K562 (cell line): ENCODE results near the gene FRAT1. TPM values are rescaled to one million over a fixed set of nuclear protein-coding genes. Genes with fewer than 3 reads are reported as not detected.

Experiments used
- CBFA2T2 ChIP-seq: fragments of 450-650 bp; conservative IDR thresholded peaks from 2 replicates; pipeline ENCODE4 v1.6.1; 2017; ENCODE audit warnings: mild to moderate bottlenecking
- CBX1 ChIP-seq: sonication (generic); IDR thresholded peaks from 2 replicates; pipeline ENCODE4 v1.6.1; 2016; ENCODE audit warnings: antibody characterized with exemption, low read depth, mild to moderate bottlenecking
- COPS2 ChIP-seq: fragments of 450-650 bp; conservative IDR thresholded peaks from 2 replicates; pipeline ENCODE4 v1.6.1; 2016; ENCODE audit warnings: mild to moderate bottlenecking, moderate library complexity
- DNMT1 ChIP-seq: fragments of 450-650 bp; IDR thresholded peaks from 2 replicates; pipeline ENCODE4 v1.6.1; 2016; ENCODE audit warnings: antibody characterized with exemption, mild to moderate bottlenecking
- DPF2 ChIP-seq: fragments of 450-650 bp; IDR thresholded peaks from 2 replicates; pipeline ENCODE4 v1.6.1; 2016
- FOXJ3 ChIP-seq: sonication (generic); formaldehyde crosslinking; IDR thresholded peaks from 2 replicates; pipeline ENCODE4 v1.4.0; 2020; ENCODE audit warnings: mild to moderate bottlenecking, missing genetic modification reagents
- FOXK1 ChIP-seq: sonication (generic); formaldehyde crosslinking; IDR thresholded peaks from 2 replicates; pipeline ENCODE4 v1.8.0; 2022; ENCODE audit warnings: missing genetic modification reagents, mild to moderate bottlenecking, borderline replicate concordance
- GTF3C2 ChIP-seq: IDR thresholded peaks from 3 replicates; pipeline ENCODE4 v1.6.1; 2011; ENCODE audit warnings: borderline replicate concordance, mild to moderate bottlenecking, moderate library complexity; ENCODE audit not compliant: insufficient read length; ENCODE audit errors: extremely low read depth
- MCM7 ChIP-seq, 2 experiments: fragments of 450-650 bp; IDR thresholded peaks; 2 replicates each; pipeline ENCODE4 v1.6.1; 2016 to 2018
- MYC ChIP-seq, 2 experiments: fragments of 250-450 bp in 1 of 2; sonication (Bioruptor Pico) in 1 of 2; IDR thresholded peaks; 2 replicates each; pipeline versions ENCODE4 v1.5.1 to v1.6.1; 2012 to 2021; ENCODE audit warnings: low read depth in 2 of 2, borderline replicate concordance in 1 of 2, improper control_type of control experiment in 1 of 2, low read length in 1 of 2, mild to moderate bottlenecking in 1 of 2, moderate library complexity in 1 of 2
- NCOA2 ChIP-seq, 2 experiments: fragments of 450-650 bp; IDR thresholded peaks; 2 replicates each; pipeline ENCODE4 v1.6.1; 2018; ENCODE audit warnings: mild to moderate bottlenecking in 2 of 2, moderate library complexity in 1 of 2; ENCODE audit not compliant: partially characterized antibody in 2 of 2
- NR2C2 ChIP-seq, 2 experiments: fragments of 200-800 bp in 1 of 2; sonication (Bioruptor generic) in 1 of 2; sonication (generic) in 1 of 2; formaldehyde crosslinking in 1 of 2; IDR thresholded peaks; 2 replicates each; pipeline versions ENCODE4 v1.6.1 to v1.8.0; 2016 to 2022; ENCODE audit warnings: mild to moderate bottlenecking in 1 of 2, missing compliant biosample characterization in 1 of 2, missing genetic modification characterization in 1 of 2, missing genetic modification reagents in 1 of 2
- PML ChIP-seq: IDR thresholded peaks from 2 replicates; pipeline ENCODE4 v1.6.1; 2012; ENCODE audit warnings: low read length, inconsistent platforms
- POLR2H ChIP-seq: IDR thresholded peaks from 2 replicates; pipeline ENCODE4 v1.6.1; 2016; ENCODE audit warnings: missing genetic modification characterization, low read depth, mild to moderate bottlenecking, control low read depth, missing compliant biosample characterization, moderate library complexity
- PPARD ChIP-seq: fragments of 250-450 bp; sonication (Bioruptor Pico); IDR thresholded peaks from 2 replicates; pipeline ENCODE4 v1.8.0; 2022; ENCODE audit warnings: inconsistent platforms, mild to moderate bottlenecking, moderate library complexity
- PRDM10 ChIP-seq: fragments of 450-650 bp; IDR thresholded peaks from 2 replicates; pipeline ENCODE4 v1.6.1; 2018; ENCODE audit not compliant: partially characterized antibody
- SOX6 ChIP-seq: fragments of 450-650 bp; IDR thresholded peaks from 2 replicates; pipeline ENCODE4 v1.6.1; 2014; ENCODE audit warnings: mild to moderate bottlenecking
- TCF3 ChIP-seq: sonication (generic); formaldehyde crosslinking; IDR thresholded peaks from 2 replicates; pipeline ENCODE4 v1.4.0; 2020; ENCODE audit warnings: mild to moderate bottlenecking, missing genetic modification reagents
- TCF7L2 ChIP-seq: fragments of 150-350 bp; IDR thresholded peaks from 2 replicates; pipeline ENCODE4 v1.6.1; 2016; ENCODE audit warnings: low read depth, mild to moderate bottlenecking, low read length, moderate library complexity
- TFAM ChIP-seq: fragments of 250-450 bp; sonication (Bioruptor Pico); conservative IDR thresholded peaks from 2 replicates; pipeline ENCODE4 v1.5.0; 2021; ENCODE audit warnings: mild to moderate bottlenecking, moderate library complexity
- ZNF12 ChIP-seq: sonication (generic); formaldehyde crosslinking; IDR thresholded peaks from 2 replicates; pipeline ENCODE4 v1.4.0; 2020; ENCODE audit warnings: mild to moderate bottlenecking, missing genetic modification reagents
- ZNF354B ChIP-seq: fragments of 250-450 bp; sonication (Bioruptor Pico); IDR thresholded peaks from 2 replicates; pipeline ENCODE4 v1.4.0; 2020
- ZNF431 ChIP-seq: sonication (generic); formaldehyde crosslinking; IDR thresholded peaks from 2 replicates; pipeline ENCODE4 v1.8.0; 2022; ENCODE audit warnings: mild to moderate bottlenecking, missing genetic modification reagents
- ZNF551 ChIP-seq: fragments of 250-450 bp; sonication (Bioruptor Pico); IDR thresholded peaks from 2 replicates; pipeline ENCODE4 v1.5.0; 2021; ENCODE audit warnings: mild to moderate bottlenecking, moderate library complexity
- ZNF707 ChIP-seq: fragments of 250-450 bp; sonication (Bioruptor Pico); conservative IDR thresholded peaks from 2 replicates; pipeline ENCODE4 v1.8.0; 2022; ENCODE audit warnings: inconsistent platforms, mild to moderate bottlenecking, moderate library complexity
- polyA plus RNA-seq, 8 experiments: library from polyadenylated mRNA; depleted of rRNA in 4 of 8; stranded (reverse) in 5 of 8; unstranded in 3 of 8; fragments of >200 nt; fragmentation: Nextera tagmentation in 2 of 8; fragmentation: Illumina TruSeq in 1 of 8; extraction: Ambion mirVana in 2 of 8; extraction: Trizol in 1 of 8; gene quantifications; 2 replicates each; pipeline versions ENCODE4 v1.2.1 to v1.2.3, GENCODE V29; 2011 to 2014; ENCODE audit warnings: inconsistent platforms in 1 of 8, missing spikeins in 1 of 8
- total RNA-seq, 7 experiments: library from RNA; depleted of rRNA in 6 of 7; stranded (reverse); fragments of >200 nt in 6 of 7; fragmentation: Illumina TruSeq in 2 of 7; extraction: Trizol in 2 of 7; gene quantifications; 2 replicates each; pipeline versions ENCODE4 v1.2.1 to v1.2.3, GENCODE V29; 2011 to 2021; ENCODE audit warnings: low replicate concordance in 1 of 7

The FRAT1 gene
- total and polyA plus RNA-seq, 9 of the 15 experiments (the other 6 are each of a cell fraction or from before 2014, with no cell fraction given) = 0.11 to 4.6 (median 1.4) TPM

GRCh38 chr10:97347317-97347716 lies 28.2 kb downstream of the FRAT1 start (continued):
- TF ChIP-seq GTF3C2 (no peak), FOXJ3 (no peak), CBFA2T2 (peak; percentile 80), ZNF12 (CRISPR knock-in tag) (no peak), POLR2H (tag) (no peak), COPS2 (no peak), MCM7 (IDR thresholded peaks at IDR 0.05) (no peak), PRDM10 (no peak), DNMT1 (no peak), CBX1 (no peak), SOX6 (0 out of 2 replicates have a peak, but pooled peaks have one; percentile 12), TCF3 (peak; percentile 79), ZNF354B (CRISPR knock-in tag) (no peak), NR2C2 (CRISPR knock-in tag; IDR thresholded peaks at IDR 0.05) (no peak), NR2C2 (tag; IDR thresholded peaks at IDR 0.05) (no peak), ZNF551 (CRISPR knock-in tag) (no peak), TCF7L2 (no peak), ZNF707 (no peak), PPARD (no peak), NCOA2 (IDR thresholded peaks at IDR 0.05; ENCODE audit: partially characterized antibody in 2 of 2) (no peak), FOXK1 (CRISPR knock-in tag) (no peak), PML (no peak), ZNF431 (CRISPR knock-in tag) (no peak), TFAM (CRISPR knock-in tag) (no peak), DPF2 (peak; percentile 82), MYC (IDR thresholded peaks at IDR 0.05; ENCODE audit: low read depth, low read length) (no peak), MYC (CRISPR knock-in tag; IDR thresholded peaks at IDR 0.05; ENCODE audit: borderline replicate concordance, low read depth) (no peak)
